Stimulated activated CD8-positive, alpha-beta memory T cell treated with anti-CD3 and anti-CD28 coated beads, Interleukin-15, amount 100 ng/mL, for 4 hours (primary cell): Measurements from ENCODE around the gene IL2RA.

Experiments used
- DNase-seq, 2 donors: peaks; one replicate each; pipeline ENCODE4 v3.0.0-alpha.2; 2020; ENCODE audit warnings: low read depth in 2 of 2

The IL2RA gene

GRCh38 chr10:6038071-6038631 is 24.0 kb downstream of the IL2RA start:
- no peak for DNase-seq

GRCh38 chr10:6037422-6037821 is 24.7 kb downstream of the IL2RA start:
- DNase-seq = no peak

GRCh38 chr10:6036861-6037321 is 25.3 kb downstream of the IL2RA start:
- DNase-seq = no peak

GRCh38 chr10:6035931-6036575 is 26.1 kb downstream of the IL2RA start:
- no peak for DNase-seq

- DNase-seq = no peak
Measured at GRCh38 chr10:6035101-6035834, 26.9 kb downstream of the IL2RA start.

GRCh38 chr10:6034371-6034770 is 27.8 kb downstream of the IL2RA start:
- DNase-seq = no peak

- no peak for DNase-seq
Measured at GRCh38 chr10:6033954-6034353, 28.2 kb downstream of the IL2RA start.

- no peak for DNase-seq
Measured at GRCh38 chr10:6030940-6031339, 31.2 kb downstream of the IL2RA start.

- no peak for DNase-seq
Measured at GRCh38 chr10:6030217-6030616, 31.9 kb downstream of the IL2RA start.

GRCh38 chr10:6027929-6028328 is 34.2 kb downstream of the IL2RA start:
- no peak for DNase-seq

- no peak for DNase-seq
Measured at GRCh38 chr10:6025683-6026255, 36.4 kb downstream of the IL2RA start.

GRCh38 chr10:6024334-6024682 is 37.9 kb downstream of the IL2RA start:
- DNase-seq = no peak

- DNase-seq = no peak
Measured at GRCh38 chr10:6023661-6024333, 38.4 kb downstream of the IL2RA start.

- no peak for DNase-seq
Measured at GRCh38 chr10:6022660-6023059, 39.5 kb downstream of the IL2RA start.

GRCh38 chr10:6020826-6021225 is 41.3 kb downstream of the IL2RA start:
- DNase-seq = no peak

GRCh38 chr10:6019796-6020195 is 42.4 kb downstream of the IL2RA start:
- DNase-seq = no peak

GRCh38 chr10:6019010-6019782 is 43.0 kb downstream of the IL2RA start:
- DNase-seq = no peak

GRCh38 chr10:6018422-6018821 is 43.7 kb downstream of the IL2RA start:
- DNase-seq = no peak

GRCh38 chr10:6017781-6018354 is 44.3 kb downstream of the IL2RA start:
- DNase-seq = no peak

GRCh38 chr10:6014241-6014761 is 47.9 kb downstream of the IL2RA start:
- peak in 1 of 2 donors; percentile 32 for DNase-seq
